IMR-90 (cell line): Measurements from ENCODE around the gene MPST. TPM values are rescaled to one million over a fixed set of nuclear protein-coding genes. Genes with fewer than 3 reads are reported as not detected.

Experiments used
- ATAC-seq: fragments of 200-7000 bp; cut with Tn5 transposase; 2 replicates; pipeline ENCODE4 v1.9.1; 2020; ENCODE audit warnings: low read depth, mild to moderate bottlenecking, moderate library complexity
- BruUV-seq: library from RNA; stranded (reverse); fragments of 400-500 nt; replicated peaks from 2 replicates; lab custom pipeline; 2021; lab: Mats Ljungman, UMichigan
- CTCF ChIA-PET: fragments of 300-600 bp; formaldehyde crosslinking; extraction: SDS; loops from one replicate; lab custom pipeline; 2021; ENCODE audit warnings: antibody characterized with exemption; lab: Yijun Ruan, JAX
- POLR2A ChIA-PET: fragments of 300-600 bp; sonication (Branson Sonifier 250); formaldehyde crosslinking; loops from one replicate; lab custom pipeline; 2022; ENCODE audit warnings: antibody characterized with exemption; ENCODE audit not compliant: unreplicated experiment; lab: Charles Lee
- DNase-seq: peaks from one replicate; pipeline ENCODE4 v3.0.0; 2013
- H2AFZ ChIP-seq: replicated peaks from 2 replicates; pipeline ENCODE3; 2013; ENCODE audit warnings: low read length, mild to moderate bottlenecking; ENCODE audit not compliant: poor library complexity
- H2AK5ac ChIP-seq: 2 replicates; pipeline ENCODE4 v1.6.1; 2013; ENCODE audit warnings: low read depth, low read length, inconsistent platforms
- H2AK9ac ChIP-seq: replicated peaks from 2 replicates; pipeline ENCODE3; 2013; ENCODE audit warnings: mild to moderate bottlenecking, low read depth, low read length, moderate library complexity; ENCODE audit not compliant: poor library complexity
- H2BK120ac ChIP-seq: 2 replicates; pipeline ENCODE4 v1.6.1; 2013; ENCODE audit warnings: low read depth, low read length, inconsistent platforms
- H2BK15ac ChIP-seq: 3 replicates; pipeline ENCODE4 v1.6.1; 2013; ENCODE audit warnings: low read depth, low read length, inconsistent platforms
- H2BK20ac ChIP-seq: 2 replicates; pipeline ENCODE4 v1.6.1; 2013; ENCODE audit warnings: low read depth, mild to moderate bottlenecking, inconsistent platforms, low read length, moderate library complexity
- H2BK5ac ChIP-seq: 2 replicates; pipeline ENCODE4 v1.6.1; 2013; ENCODE audit warnings: mild to moderate bottlenecking, low read depth, low read length, inconsistent platforms; ENCODE audit not compliant: poor library complexity, severe bottlenecking
- H3K14ac ChIP-seq: replicated peaks from 2 replicates; pipeline ENCODE4 v1.6.1; 2013; ENCODE audit warnings: low read depth, low read length, inconsistent platforms
- H3K18ac ChIP-seq: 2 replicates; pipeline ENCODE4 v1.6.1; 2013; ENCODE audit warnings: low read depth, low read length, control low read depth
- H3K23ac ChIP-seq: 2 replicates; pipeline ENCODE4 v1.6.1; 2013; ENCODE audit warnings: low read depth, low read length, inconsistent platforms
- H3K27ac ChIP-seq: 2 replicates; pipeline ENCODE4 v1.5.1; 2013; ENCODE audit warnings: mild to moderate bottlenecking, control low read depth, low read length; ENCODE audit not compliant: insufficient read depth
- H3K27me3 ChIP-seq: 2 replicates; pipeline ENCODE4 v1.6.1; 2013; ENCODE audit warnings: low read length; ENCODE audit not compliant: control insufficient read depth, insufficient read depth
- H3K36me3 ChIP-seq: 2 replicates; pipeline ENCODE4 v1.6.1; 2013; ENCODE audit warnings: low read length, mixed read lengths; ENCODE audit not compliant: control insufficient read depth, insufficient read depth
- H3K4ac ChIP-seq: 2 replicates; pipeline ENCODE4 v1.6.1; 2013; ENCODE audit warnings: low read depth, low read length, inconsistent platforms
- H3K4me1 ChIP-seq: 2 replicates; pipeline ENCODE4 v1.6.1; 2013; ENCODE audit warnings: low read length, mixed read lengths; ENCODE audit not compliant: control insufficient read depth, insufficient read depth
- H3K4me2 ChIP-seq: 2 replicates; pipeline ENCODE4 v1.6.1; 2013; ENCODE audit warnings: low read depth, mild to moderate bottlenecking, control low read depth, low read length, moderate library complexity
- H3K4me3 ChIP-seq: 2 replicates; pipeline ENCODE4 v1.5.1; 2013; ENCODE audit warnings: low read depth, mild to moderate bottlenecking, control low read depth, low read length, moderate library complexity; ENCODE audit not compliant: insufficient read depth
- H3K56ac ChIP-seq: 2 replicates; pipeline ENCODE4 v1.6.1; 2013; ENCODE audit warnings: low read length, inconsistent platforms; ENCODE audit not compliant: insufficient read depth; ENCODE audit errors: extremely low read depth
- H3K79me1 ChIP-seq, 2 experiments: 2 replicates each; pipeline ENCODE4 v1.6.1; 2013; ENCODE audit warnings: low read length in 2 of 2, inconsistent platforms in 1 of 2, low read depth in 1 of 2
- H3K9ac ChIP-seq: 2 replicates; pipeline ENCODE4 v1.6.1; 2013; ENCODE audit warnings: low read depth, low read length, control low read depth
- H3K9me1 ChIP-seq: 2 replicates; pipeline ENCODE4 v1.6.1; 2013; ENCODE audit warnings: low read length, inconsistent platforms; ENCODE audit not compliant: insufficient read depth
- H3K9me3 ChIP-seq: 2 replicates; pipeline ENCODE4 v1.6.1; 2013; ENCODE audit warnings: low read length; ENCODE audit not compliant: control insufficient read depth, insufficient read depth
- H4K20me1 ChIP-seq: 2 replicates; pipeline ENCODE4 v1.6.1; 2013; ENCODE audit warnings: low read length, inconsistent platforms; ENCODE audit not compliant: insufficient read depth
- H4K5ac ChIP-seq: 2 replicates; pipeline ENCODE4 v1.6.1; 2013; ENCODE audit warnings: mild to moderate bottlenecking, low read depth, low read length, control low read depth
- H4K8ac ChIP-seq, 2 experiments: 2 replicates each; pipeline ENCODE4 v1.6.1; 2013; ENCODE audit warnings: low read depth in 2 of 2, low read length in 2 of 2, control low read depth in 1 of 2, inconsistent platforms in 1 of 2
- H4K91ac ChIP-seq: 2 replicates; pipeline ENCODE4 v1.6.1; 2013; ENCODE audit warnings: low read depth, low read length, inconsistent platforms; ENCODE audit not compliant: insufficient read depth
- CEBPB ChIP-seq: IDR thresholded peaks from 2 replicates; pipeline ENCODE4 v1.6.1; 2012; ENCODE audit warnings: low read depth, low read length, improper control_type of control experiment
- ELK1 ChIP-seq: fragments of 150-350 bp; IDR thresholded peaks from 2 replicates; pipeline ENCODE4 v1.6.1; 2016; ENCODE audit warnings: low read depth, mild to moderate bottlenecking, low read length, moderate library complexity, borderline replicate concordance
- MAFK ChIP-seq: IDR thresholded peaks from 2 replicates; pipeline ENCODE4 v1.6.1; 2012; ENCODE audit warnings: low read depth, low read length, improper control_type of control experiment
- MXI1 ChIP-seq: IDR thresholded peaks from 2 replicates; pipeline ENCODE4 v1.6.1; 2012; ENCODE audit warnings: low read depth, mild to moderate bottlenecking, low read length, moderate library complexity, borderline replicate concordance
- RAD21 ChIP-seq: IDR thresholded peaks from 2 replicates; pipeline ENCODE4 v1.6.1; 2012; ENCODE audit warnings: low read length, improper control_type of control experiment
- RCOR1 ChIP-seq: IDR thresholded peaks from 2 replicates; pipeline ENCODE4 v1.6.1; 2012; ENCODE audit warnings: mild to moderate bottlenecking, low read length, improper control_type of control experiment; ENCODE audit not compliant: insufficient replicate concordance
- WGBS, 2 experiments: methylation state at CpG; one replicate each; pipeline versions ENCODE4 v1.1.5 to v1.1.7; 2013; ENCODE audit warnings: missing lambda C conversion rate in 2 of 2; ENCODE audit not compliant: insufficient read length in 1 of 2; ENCODE audit errors: extremely low coverage in 2 of 2; 5-methylcytosine and 5-hydroxymethylcytosine counted together
- dilution Hi-C: fragments of 300-500 bp; cut with HindIII; formaldehyde crosslinking; loops from one replicate; pipeline ENCODE4 v1.14.3; 2018; ENCODE audit warnings: low sequenced_read_pairs; ENCODE audit not compliant: unreplicated experiment
- in situ Hi-C: fragments of 300-500 bp; cut with MboI; formaldehyde crosslinking; loops from 3 replicates; pipeline ENCODE4 v1.14.3; 2019; ENCODE audit warnings: low sequenced_read_pairs, inconsistent platforms, mixed read lengths
- intact Hi-C: fragments of 100-400 bp; cut with micrococcal nuclease; formaldehyde crosslinking; loops from 2 replicates; pipeline ENCODE4 v1.10.0; 2022
- polyA plus RNA-seq, 3 experiments: library from polyadenylated mRNA; depleted of rRNA; stranded (reverse); fragments of >200 nt; gene quantifications; 2 replicates each; pipeline ENCODE4 v1.2.3, GENCODE V29; 2012; ENCODE audit warnings: low replicate concordance in 1 of 3
- total RNA-seq: library from RNA; depleted of rRNA; stranded (reverse); fragments of >200 nt; gene quantifications from 2 replicates; pipeline ENCODE4 v1.2.3, GENCODE V29; 2012

Gene MPST
- total and polyA plus RNA-seq, 2 of the 4 experiments (the other 2 are of a cell fraction) = 19.2 to 43.0 TPM

- intact Hi-C loops = no loop called here
- Histone ChIP-seq H3K56ac (no peak overlapping the region), H3K9me1 (no peaks in the 10 kb centered on the region), H3K36me3 (peaks cover 21% of the 10 kb centered on the region), H4K20me1 (no peaks in the 10 kb centered on the region), H3K23ac (no peak overlapping the region), H2AK5ac (no peak overlapping the region), H3K9me3 (no peaks in the 10 kb centered on the region), H2BK120ac (no peak overlapping the region), H3K27me3 (peaks cover 7% of the 10 kb centered on the region), H4K5ac (no peak overlapping the region), H3K4me1 (no peaks in the 10 kb centered on the region; the same call in 1 of the 2 replicates), H2BK15ac (no peak overlapping the region), H3K27ac (no peak overlapping the region), H3K14ac (no peak overlapping the region), H3K4me2 (no peak overlapping the region), H3K79me1 (no peaks in the 10 kb centered on the region; a peak in 1 of 4 replicates), H3K9ac (no peak overlapping the region), H2AK9ac (no peak overlapping the region), H3K18ac (no peak overlapping the region), H3K4ac (no peak overlapping the region), H4K91ac (no peak overlapping the region), H3K4me3 (no peak overlapping the region), H2AFZ (no peak overlapping the region), H2BK20ac (no peak overlapping the region), H2BK5ac (no peak overlapping the region), H4K8ac (no peak overlapping the region)
- in situ Hi-C loops = no loop called here
- CTCF ChIA-PET = no interaction called here
- no CpG with 5 or more reads among the region's 2 CpGs for WGBS, 2 experiments
- dilution Hi-C loops = no loop called here
- POLR2A ChIA-PET = interaction anchor here (1.2 kb wide), 1 partner anchor 12 kb away, joined by 4 read pairs; no protein-coding TSS in a partner anchor
- DNase-seq (no peak), ATAC-seq (no peak)
- TF ChIP-seq MAFK = no peak
- no peak for TF ChIP-seq CEBPB
- no peak for TF ChIP-seq RCOR1
- TF ChIP-seq MXI1 = no peak
- TF ChIP-seq RAD21 = no peak
- no peak for TF ChIP-seq ELK1
- BruUV-seq = no TSS peak
Measured at GRCh38 chr22:37032134-37032534, 12.6 kb downstream of the MPST start.
